A673 (cell line): ENCODE data around the gene PECR.

ENCODE experiments used
- CTCF ChIP-seq: fragments of 300-800, 200-600 bp; sonication (generic); conservative IDR thresholded peaks from 2 replicates; pipeline ENCODE4 v1.5.1; 2017; ENCODE audit warnings: low read depth, mild to moderate bottlenecking, antibody characterized with exemption, low read length, moderate library complexity, mixed read lengths
- EZH2 ChIP-seq: fragments of 200-600 bp; sonication (generic); IDR thresholded peaks from 2 replicates; pipeline ENCODE4 v1.6.1; 2017; ENCODE audit warnings: borderline replicate concordance, low read depth, mild to moderate bottlenecking, mixed read lengths, antibody characterized with exemption, low read length; ENCODE audit not compliant: poor library complexity, severe bottlenecking

GRCh38 chr2:216069028-216069427, 12.6 kb downstream of the PECR start:
- no peak for TF ChIP-seq CTCF
- no peak for TF ChIP-seq EZH2
